HL-60 (cell line): Measurements from ENCODE around the gene METTL15.

Source experiments
- DNase-seq, 2 experiments: peaks; one replicate each; pipeline ENCODE4 v3.0.0-alpha.2; 2010 to 2020; ENCODE audit warnings: low read depth in 1 of 2, low spot score in 1 of 2
- H3K27ac ChIP-seq: fragments of 250-450 bp; sonication (Bioruptor Pico); replicated peaks from 2 replicates; pipeline ENCODE4 v1.5.1; 2020; ENCODE audit warnings: mild to moderate bottlenecking, moderate library complexity
- H3K27me3 ChIP-seq: fragments of 250-450 bp; sonication (Bioruptor Pico); 2 replicates; pipeline ENCODE4 v1.5.1; 2021; ENCODE audit warnings: mild to moderate bottlenecking, moderate library complexity; ENCODE audit not compliant: insufficient read depth, poor library complexity, severe bottlenecking
- H3K4me3 ChIP-seq: replicated peaks from 2 replicates; pipeline ENCODE4 v1.5.1; 2011; ENCODE audit warnings: mild to moderate bottlenecking, control low read depth, low read length; ENCODE audit not compliant: insufficient read depth
- GABPA ChIP-seq: IDR thresholded peaks from 2 replicates; pipeline ENCODE4 v1.6.1; 2012; ENCODE audit warnings: low read depth
- POLR2AphosphoS5 ChIP-seq: IDR thresholded peaks from 2 replicates; pipeline ENCODE4 v1.6.1; 2012; ENCODE audit warnings: low read depth
- SPI1 ChIP-seq: IDR thresholded peaks from 2 replicates; pipeline ENCODE4 v1.6.1; 2012; ENCODE audit warnings: low read depth, mild to moderate bottlenecking, borderline replicate concordance
- TF ChIP-seq, protein P1 (sequence below): IDR thresholded peaks from one replicate; pipeline ENCODE4 v1.5.1; 2011; ENCODE audit warnings: low read length, control low read depth, inconsistent platforms; ENCODE audit not compliant: insufficient read depth
- TF ChIP-seq, protein P2 (sequence below): IDR thresholded peaks from 2 replicates; pipeline ENCODE4 v1.6.1; 2012; ENCODE audit warnings: low read depth; ENCODE audit not compliant: insufficient replicate concordance

Gene METTL15

DNA sequence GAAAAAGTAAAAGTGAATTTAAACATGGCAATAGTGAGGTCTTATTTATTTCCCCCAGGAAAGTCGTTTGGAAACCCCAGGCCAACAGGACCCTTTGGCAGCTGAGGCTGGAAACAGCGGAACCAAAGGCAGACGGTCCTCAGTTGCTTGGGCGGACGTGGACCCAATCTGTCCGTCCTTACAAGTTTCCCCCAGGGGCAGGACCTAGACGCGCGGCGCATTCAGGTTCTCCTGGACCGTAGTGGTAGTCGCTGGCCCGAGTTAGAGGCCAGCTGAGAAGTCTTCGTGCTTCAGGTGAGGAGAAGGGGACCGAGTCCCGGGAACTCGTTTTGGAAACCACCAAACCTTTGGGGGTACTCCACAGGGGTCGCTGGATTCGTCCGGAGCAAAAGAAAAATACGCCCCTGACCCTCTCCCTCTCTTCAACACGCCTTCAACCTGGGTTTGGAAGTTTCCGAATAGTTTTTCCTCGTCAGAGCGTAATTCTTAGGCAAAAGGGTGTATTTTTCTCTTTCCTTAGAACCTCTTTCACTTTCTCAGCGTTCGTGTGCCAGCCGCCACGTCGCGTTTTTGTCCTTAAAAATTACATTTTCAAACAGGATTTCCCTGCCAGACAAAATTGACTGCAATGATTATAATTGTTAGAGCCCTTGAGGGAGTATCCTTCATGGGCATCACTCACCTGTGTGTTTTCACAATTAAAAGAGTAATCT lies 2.1 kb downstream of the METTL15 start:
- TF ChIP-seq GABPA (peak; percentile 92), SPI1 (no peak), POLR2AphosphoS5 (peak; percentile 96)
- TF ChIP-seq, protein P1, sequence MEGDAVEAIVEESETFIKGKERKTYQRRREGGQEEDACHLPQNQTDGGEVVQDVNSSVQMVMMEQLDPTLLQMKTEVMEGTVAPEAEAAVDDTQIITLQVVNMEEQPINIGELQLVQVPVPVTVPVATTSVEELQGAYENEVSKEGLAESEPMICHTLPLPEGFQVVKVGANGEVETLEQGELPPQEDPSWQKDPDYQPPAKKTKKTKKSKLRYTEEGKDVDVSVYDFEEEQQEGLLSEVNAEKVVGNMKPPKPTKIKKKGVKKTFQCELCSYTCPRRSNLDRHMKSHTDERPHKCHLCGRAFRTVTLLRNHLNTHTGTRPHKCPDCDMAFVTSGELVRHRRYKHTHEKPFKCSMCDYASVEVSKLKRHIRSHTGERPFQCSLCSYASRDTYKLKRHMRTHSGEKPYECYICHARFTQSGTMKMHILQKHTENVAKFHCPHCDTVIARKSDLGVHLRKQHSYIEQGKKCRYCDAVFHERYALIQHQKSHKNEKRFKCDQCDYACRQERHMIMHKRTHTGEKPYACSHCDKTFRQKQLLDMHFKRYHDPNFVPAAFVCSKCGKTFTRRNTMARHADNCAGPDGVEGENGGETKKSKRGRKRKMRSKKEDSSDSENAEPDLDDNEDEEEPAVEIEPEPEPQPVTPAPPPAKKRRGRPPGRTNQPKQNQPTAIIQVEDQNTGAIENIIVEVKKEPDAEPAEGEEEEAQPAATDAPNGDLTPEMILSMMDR = no peak
- TF ChIP-seq, protein P2, sequence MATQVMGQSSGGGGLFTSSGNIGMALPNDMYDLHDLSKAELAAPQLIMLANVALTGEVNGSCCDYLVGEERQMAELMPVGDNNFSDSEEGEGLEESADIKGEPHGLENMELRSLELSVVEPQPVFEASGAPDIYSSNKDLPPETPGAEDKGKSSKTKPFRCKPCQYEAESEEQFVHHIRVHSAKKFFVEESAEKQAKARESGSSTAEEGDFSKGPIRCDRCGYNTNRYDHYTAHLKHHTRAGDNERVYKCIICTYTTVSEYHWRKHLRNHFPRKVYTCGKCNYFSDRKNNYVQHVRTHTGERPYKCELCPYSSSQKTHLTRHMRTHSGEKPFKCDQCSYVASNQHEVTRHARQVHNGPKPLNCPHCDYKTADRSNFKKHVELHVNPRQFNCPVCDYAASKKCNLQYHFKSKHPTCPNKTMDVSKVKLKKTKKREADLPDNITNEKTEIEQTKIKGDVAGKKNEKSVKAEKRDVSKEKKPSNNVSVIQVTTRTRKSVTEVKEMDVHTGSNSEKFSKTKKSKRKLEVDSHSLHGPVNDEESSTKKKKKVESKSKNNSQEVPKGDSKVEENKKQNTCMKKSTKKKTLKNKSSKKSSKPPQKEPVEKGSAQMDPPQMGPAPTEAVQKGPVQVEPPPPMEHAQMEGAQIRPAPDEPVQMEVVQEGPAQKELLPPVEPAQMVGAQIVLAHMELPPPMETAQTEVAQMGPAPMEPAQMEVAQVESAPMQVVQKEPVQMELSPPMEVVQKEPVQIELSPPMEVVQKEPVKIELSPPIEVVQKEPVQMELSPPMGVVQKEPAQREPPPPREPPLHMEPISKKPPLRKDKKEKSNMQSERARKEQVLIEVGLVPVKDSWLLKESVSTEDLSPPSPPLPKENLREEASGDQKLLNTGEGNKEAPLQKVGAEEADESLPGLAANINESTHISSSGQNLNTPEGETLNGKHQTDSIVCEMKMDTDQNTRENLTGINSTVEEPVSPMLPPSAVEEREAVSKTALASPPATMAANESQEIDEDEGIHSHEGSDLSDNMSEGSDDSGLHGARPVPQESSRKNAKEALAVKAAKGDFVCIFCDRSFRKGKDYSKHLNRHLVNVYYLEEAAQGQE = peak; percentile 67
- peak; percentile 28 to 74 for DNase-seq
- Histone ChIP-seq H3K4me3 (peak overlapping the region; percentile 76), H3K27me3 (no peaks in the 10 kb centered on the region), H3K27ac (peak overlapping the region; percentile 95)

DNA sequence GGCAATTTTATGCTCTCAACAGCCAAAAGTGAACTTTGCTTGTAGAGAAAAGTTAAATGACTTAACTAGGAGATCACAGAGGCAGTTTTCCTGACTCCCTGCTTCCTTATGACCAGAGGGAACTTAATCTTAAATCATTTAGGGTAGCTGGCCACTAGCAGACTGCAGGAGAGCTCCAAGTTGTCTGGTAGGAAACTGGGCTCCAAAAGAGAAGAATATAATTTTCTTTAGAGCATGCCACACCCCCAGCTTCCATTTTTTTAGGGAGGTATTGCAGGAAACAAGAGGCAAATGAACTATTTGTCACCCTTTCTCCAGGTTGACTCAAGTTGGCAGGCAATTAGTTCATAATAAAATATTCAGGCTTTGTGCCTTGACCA lies 2.6 kb downstream of the METTL15 start:
- no peak for DNase-seq
- TF ChIP-seq POLR2AphosphoS5 (no peak), SPI1 (no peak)
- no peaks in the 10 kb centered on the region for H3K27me3 ChIP-seq
- peak overlapping the region; percentile 95 for H3K27ac ChIP-seq
- H3K4me3 ChIP-seq = peak overlapping the region; percentile 76

DNA sequence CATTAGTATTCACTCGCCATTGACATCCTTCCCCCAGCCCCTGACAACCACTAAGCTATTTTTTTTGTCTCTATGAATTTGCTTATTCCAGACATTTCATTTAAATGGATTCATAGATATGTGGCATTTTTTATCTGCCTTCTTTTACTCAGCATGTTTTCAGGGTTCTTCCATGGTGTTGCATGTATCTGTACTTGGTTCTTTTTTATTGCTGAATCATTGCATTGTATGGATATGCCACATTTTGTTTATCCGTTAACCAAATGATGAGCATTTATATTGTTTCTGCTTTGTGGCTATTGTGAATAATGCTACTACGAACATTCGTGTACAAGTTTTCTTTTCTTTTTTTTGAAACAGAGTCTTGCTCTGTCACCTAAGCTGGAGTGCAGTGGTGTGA lies 5.9 kb downstream of the METTL15 start:
- TF ChIP-seq POLR2AphosphoS5 = no peak
- TF ChIP-seq, protein P1 = no peak
- no peak for TF ChIP-seq GABPA
- TF ChIP-seq, protein P2 = no peak
- TF ChIP-seq SPI1 = no peak
- no peak for DNase-seq
- H3K4me3 ChIP-seq = no peak overlapping the region

DNA sequence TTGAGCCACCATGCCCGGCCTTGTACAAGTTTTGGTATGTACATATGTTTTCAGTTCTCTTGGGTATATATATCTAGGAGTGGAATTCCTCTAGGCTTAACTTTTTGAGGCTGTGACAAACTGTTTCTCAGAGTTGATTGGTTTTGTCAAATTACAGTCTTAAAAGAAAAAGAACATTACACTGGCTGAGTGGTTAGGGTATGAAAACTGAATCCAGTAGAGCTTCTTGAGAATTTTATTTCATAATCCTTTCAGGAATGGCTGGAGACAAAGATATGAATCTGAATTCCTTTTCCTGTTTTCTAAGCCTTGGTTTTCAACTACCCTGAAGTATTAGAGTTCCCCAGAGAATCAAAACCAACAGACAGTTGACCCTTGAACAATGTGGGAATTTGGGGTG lies 6.5 kb downstream of the METTL15 start:
- H3K27ac ChIP-seq = no peak overlapping the region
- no peak for DNase-seq
- H3K27me3 ChIP-seq = no peaks in the 10 kb centered on the region
- TF ChIP-seq GABPA (no peak), POLR2AphosphoS5 (no peak)
- TF ChIP-seq, protein P2 = no peak
- no peak overlapping the region for H3K4me3 ChIP-seq

More for the DNA sequence above, 5.9 kb downstream of the METTL15 start:
- no peaks in the 10 kb centered on the region for H3K27me3 ChIP-seq
- H3K27ac ChIP-seq = no peak overlapping the region
